ENCODE results near the gene FAM168A.

FAM168A gene

GRCh38 chr11:73384531-73384871 is 213.4 kb downstream of the FAM168A start:
- DNase-seq: no peak

- no peak for DNase-seq
Measured at GRCh38 chr11:73384125-73384441, 213.8 kb downstream of the FAM168A start.

GRCh38 chr11:73383249-73384124 is 214.4 kb downstream of the FAM168A start:
- DNase-seq: no peak

- DNase-seq: no peak
Measured at GRCh38 chr11:73382747-73383146, 215.2 kb downstream of the FAM168A start.

GRCh38 chr11:73382183-73382582 is 215.7 kb downstream of the FAM168A start:
- no peak for DNase-seq

- DNase-seq: peak; percentile 55
Measured at GRCh38 chr11:73381589-73381988, 216.3 kb downstream of the FAM168A start.

GRCh38 chr11:73380897-73381410 is 217.0 kb downstream of the FAM168A start:
- no peak for DNase-seq

GRCh38 chr11:73380331-73380730 is 217.6 kb downstream of the FAM168A start:
- no peak for DNase-seq

GRCh38 chr11:73379189-73379880 is 218.6 kb downstream of the FAM168A start:
- no peak for DNase-seq

GRCh38 chr11:73376803-73377629 is 220.9 kb downstream of the FAM168A start:
- DNase-seq: peak; percentile 85

GRCh38 chr11:73376160-73376802 is 221.6 kb downstream of the FAM168A start, which contains the start of gene RELT:
TSS of gene RELT (plus strand) at chr11:73376399. CDS start at chr11:73389137, 12,738 bp downstream.
- peak; percentile 94 for DNase-seq

- no peak for DNase-seq
Measured at GRCh38 chr11:73375830-73376159, 222.1 kb downstream of the FAM168A start.

- DNase-seq: no peak
Measured at GRCh38 chr11:73374151-73374550, 223.8 kb downstream of the FAM168A start.

- no peak for DNase-seq
Measured at GRCh38 chr11:73372375-73372993, 225.4 kb downstream of the FAM168A start.

GRCh38 chr11:73367482-73368024 is 230.4 kb downstream of the FAM168A start:
- no peak for DNase-seq

- no peak for DNase-seq
Measured at GRCh38 chr11:73366953-73367352, 231.0 kb downstream of the FAM168A start.

GRCh38 chr11:73366265-73366610 is 231.7 kb downstream of the FAM168A start:
- peak; percentile 38 for DNase-seq

GRCh38 chr11:73365352-73366264 is 232.3 kb downstream of the FAM168A start:
- DNase-seq: no peak

GRCh38 chr11:73363147-73363546 is 234.8 kb downstream of the FAM168A start:
- no peak for DNase-seq

GRCh38 chr11:73361953-73362776 is 235.7 kb downstream of the FAM168A start:
- no peak for DNase-seq
